RWPE2 (cell line): Measurements from ENCODE around the gene SNRPE.

Experiments
- ATAC-seq: fragments of 200-7000 bp; cut with Tn5 transposase; 3 replicates; pipeline ENCODE4 v1.9.1; 2021; ENCODE audit warnings: low read depth
- DNase-seq: peaks from one replicate; pipeline ENCODE4 v3.0.0-alpha.2; 2020; ENCODE audit warnings: low spot score
- H3K27ac ChIP-seq: fragments of 450-650 bp; 2 replicates; pipeline ENCODE4 v1.5.1; 2017; ENCODE audit warnings: mild to moderate bottlenecking; ENCODE audit not compliant: poor library complexity, severe bottlenecking
- H3K27me3 ChIP-seq: fragments of 250-450 bp; sonication (Bioruptor Pico); 2 replicates; pipeline ENCODE4 v1.5.1; 2021; ENCODE audit warnings: mild to moderate bottlenecking, moderate library complexity; ENCODE audit not compliant: insufficient read depth, poor library complexity, severe bottlenecking
- H3K36me3 ChIP-seq: fragments of 250-450 bp; sonication (Bioruptor Pico); 2 replicates; pipeline ENCODE4 v1.5.1; 2020; ENCODE audit warnings: low read depth, mild to moderate bottlenecking, moderate library complexity
- H3K4me1 ChIP-seq: fragments of 250-450 bp; sonication (Bioruptor Pico); 2 replicates; pipeline ENCODE4 v1.5.1; 2021; ENCODE audit warnings: mild to moderate bottlenecking, moderate library complexity; ENCODE audit not compliant: insufficient read depth, poor library complexity, severe bottlenecking
- H3K4me3 ChIP-seq: fragments of 250-450 bp; sonication (Bioruptor Pico); 2 replicates; pipeline ENCODE4 v1.5.1; 2021; ENCODE audit warnings: mild to moderate bottlenecking, moderate library complexity; ENCODE audit not compliant: severe bottlenecking
- H3K9me3 ChIP-seq: fragments of 250-450 bp; sonication (Bioruptor Pico); 2 replicates; pipeline ENCODE4 v1.5.1; 2021; ENCODE audit warnings: mild to moderate bottlenecking, moderate library complexity; ENCODE audit not compliant: severe bottlenecking
- CTCF ChIP-seq: fragments of 450-650 bp; IDR thresholded peaks from one replicate; pipeline ENCODE4 v1.5.1; 2017; ENCODE audit warnings: mild to moderate bottlenecking, moderate library complexity; ENCODE audit not compliant: poor library complexity, severe bottlenecking

The SNRPE gene

GRCh38 chr1:203871114-203871880 is 9.9 kb downstream of the SNRPE start:
- TF ChIP-seq CTCF: peak; percentile 89
- Histone ChIP-seq H3K27ac (peak overlapping the region; percentile 9), H3K9me3 (no peaks in the 10 kb centered on the region), H3K27me3 (no peaks in the 10 kb centered on the region), H3K4me3 (no peak overlapping the region), H3K4me1 (no peaks in the 10 kb centered on the region), H3K36me3 (peaks cover 53% of the 10 kb centered on the region)
- no peak for DNase-seq
- ATAC-seq: peak; percentile 85

GRCh38 chr1:203873094-203873493 is 11.7 kb downstream of the SNRPE start:
- peaks cover 39% of the 10 kb centered on the region for H3K36me3 ChIP-seq

GRCh38 chr1:203878422-203878821 is 17.0 kb downstream of the SNRPE start:
- TF ChIP-seq CTCF: no peak
- H3K36me3 ChIP-seq: no peaks in the 10 kb centered on the region
- ATAC-seq: no peak
- H3K4me3 ChIP-seq: no peak overlapping the region
- no peaks in the 10 kb centered on the region for H3K4me1 ChIP-seq
- no peaks in the 10 kb centered on the region for H3K27me3 ChIP-seq
- H3K9me3 ChIP-seq: peaks cover 1% of the 10 kb centered on the region
- no peak for DNase-seq
- H3K27ac ChIP-seq: no peak overlapping the region

More at GRCh38 chr1:203873094-203873493, 11.7 kb downstream of the SNRPE start:
- H3K4me1 ChIP-seq: no peaks in the 10 kb centered on the region
- no peak for ATAC-seq
- H3K27me3 ChIP-seq: no peaks in the 10 kb centered on the region
- no peak for TF ChIP-seq CTCF
- H3K9me3 ChIP-seq: no peaks in the 10 kb centered on the region
- H3K27ac ChIP-seq: no peak overlapping the region
- no peak overlapping the region for H3K4me3 ChIP-seq
- DNase-seq: no peak

- Histone ChIP-seq H3K36me3 (no peaks in the 10 kb centered on the region), H3K27me3 (no peaks in the 10 kb centered on the region), H3K4me1 (no peaks in the 10 kb centered on the region), H3K9me3 (peaks cover 1% of the 10 kb centered on the region), H3K27ac (no peak overlapping the region), H3K4me3 (no peak overlapping the region)
- ATAC-seq (no peak), DNase-seq (no peak)
- no peak for TF ChIP-seq CTCF
These were observed 19.2 kb downstream of the SNRPE start for GRCh38 chr1:203880606-203881005.

GRCh38 chr1:203888807-203889251 is 27.4 kb downstream of the SNRPE start:
- Histone ChIP-seq H3K9me3 (no peaks in the 10 kb centered on the region), H3K27ac (peak overlapping the region; percentile 100), H3K27me3 (no peaks in the 10 kb centered on the region), H3K4me1 (peaks cover 28% of the 10 kb centered on the region), H3K36me3 (no peaks in the 10 kb centered on the region), H3K4me3 (no peak overlapping the region)
- TF ChIP-seq CTCF: no peak
- no peak for DNase-seq
- ATAC-seq: peak; percentile 90
